ENCODE results near the gene MLLT6. TPM values are rescaled to one million over a fixed set of nuclear protein-coding genes. Genes with fewer than 3 reads are reported as not detected.

The MLLT6 gene
- total and polyA plus RNA-seq, 2 of the 13 experiments (the other 11 are each of a cell fraction or from before 2014, with no cell fraction given), result 50.7 to 69.5 TPM

DNA sequence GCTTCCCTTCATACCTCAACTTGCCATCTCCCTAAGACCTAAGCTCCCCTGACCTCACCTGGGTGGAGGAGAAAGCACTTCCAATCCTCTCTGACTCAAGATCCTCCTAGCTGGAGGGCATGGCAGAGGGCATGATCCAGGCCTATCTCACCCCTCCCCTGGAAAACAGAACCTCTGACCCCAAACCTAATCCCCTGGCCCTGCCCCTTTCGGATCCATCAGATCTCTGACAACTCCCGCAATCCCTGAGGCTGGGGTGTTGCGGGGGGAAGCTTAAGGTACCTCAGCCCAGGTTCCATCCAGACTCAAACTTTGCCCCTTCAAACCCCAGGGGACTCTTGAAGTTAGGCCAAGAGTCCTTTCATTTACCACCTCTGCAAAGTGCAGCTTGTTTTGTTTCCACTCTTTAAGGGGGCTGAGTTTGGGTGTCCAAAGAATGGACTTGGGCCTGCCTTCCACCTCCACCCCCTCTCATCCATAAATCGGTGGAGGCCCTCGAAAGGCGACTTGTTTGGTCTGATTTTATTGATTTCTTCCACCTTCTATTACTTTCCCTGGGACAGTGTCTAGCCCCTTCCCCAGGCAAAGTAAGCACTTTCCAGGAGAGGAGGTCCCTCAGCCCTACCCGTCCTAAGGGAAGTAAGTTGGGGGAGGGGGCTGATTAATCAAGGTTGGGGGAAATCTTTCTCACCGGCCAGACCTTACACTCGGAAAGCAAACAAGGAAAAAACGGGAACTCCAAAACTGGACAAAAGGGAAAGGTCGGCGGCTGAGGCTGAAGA is 32.9 kb upstream of the MLLT6 start:
- H3K9me3 ChIP-seq (ENCODE audit: low read length), result no peaks in the 10 kb centered on the region
- in situ Hi-C loops (cut with HindIII; ENCODE audit: extremely low pct_ligation_motif_present, low pct_unique_long_range_greater_than_20kb) (no loop called here), intact Hi-C loops (cut with micrococcal nuclease; ENCODE audit: unreplicated experiment) (no loop called here)
- no peak for DNase-seq (ENCODE audit: low spot score)
- H3K27ac ChIP-seq (ENCODE audit: extremely low read length, insufficient read depth, low read length), result no peak overlapping the region
- ChIA-PET POLR2A (interaction anchor here (0.8 to 2.0 kb wide), 9 partner anchors 15 to 66 kb away, joined by 3 to 9 read pairs (median 5); partner anchors contain the start of genes MLLT6 and SRCIN1), CTCF (ENCODE audit: low intra/inter-chr PET ratio, low total read pairs) (no interaction called here)
- peaks cover 7% of the 10 kb centered on the region for H4K20me1 ChIP-seq (ENCODE audit: insufficient read depth, low read length)
- H3K4me2 ChIP-seq (ENCODE audit: low read depth, low read length), result peak overlapping the region; percentile 99
- ATAC-seq, result no peak
- H3K27me3 ChIP-seq (ENCODE audit: control insufficient read depth in 1 of 2, insufficient read depth in 2 of 2, low read length in 2 of 2), result peaks cover 7 to 28% of the 10 kb centered on the region in 2 experiments; a peak in 4 of 5 replicates
- H2AFZ ChIP-seq (ENCODE audit: low read length), result no peak overlapping the region
- no peak for FAIRE-seq
- 4% methylated on average over 12 of the region's 12 CpGs for WGBS (ENCODE audit: low lambda C conversion rate)
- BruUV-seq (replicated peaks), result no TSS peak
- no peaks in the 10 kb centered on the region for H3K36me3 ChIP-seq (replicated peaks in 1 of 2; ENCODE audit: control insufficient read depth in 1 of 2, insufficient read depth in 2 of 2, low read length in 2 of 2)
- H3K4me1 ChIP-seq (ENCODE audit: insufficient read depth, low read length), result peaks cover 80% of the 10 kb centered on the region
- peak overlapping the region; percentile 62 to 94 (median 89) for H3K4me3 ChIP-seq (replicated peaks in 1 of 3; ENCODE audit: insufficient read depth in 1 of 3, low read depth in 2 of 3, low read length in 3 of 3)
- H3K79me2 ChIP-seq (ENCODE audit: insufficient read depth, low read length), result peaks cover 14% of the 10 kb centered on the region
- peak overlapping the region; percentile 61 for H3K9ac ChIP-seq (ENCODE audit: insufficient read depth, low read depth, low read length)
- TF ChIP-seq ZNF776 (CRISPR knock-in tag; IDR thresholded peaks at IDR 0.05), result no peak
- TF ChIP-seq ZFY (CRISPR knock-in tag; IDR thresholded peaks at IDR 0.05), result peak; percentile 39
- TF ChIP-seq ZNF496 (CRISPR knock-in tag; IDR thresholded peaks at IDR 0.05; ENCODE audit: insufficient replicate concordance), result no peak
- TF ChIP-seq NFKB2 (CRISPR knock-in tag; IDR thresholded peaks at IDR 0.05; ENCODE audit: borderline replicate concordance), result 0 out of 2 replicates have a peak, but pooled peaks have one; percentile 25
- TF ChIP-seq GFI1 (CRISPR knock-in tag; IDR thresholded peaks at IDR 0.05; ENCODE audit: borderline replicate concordance), result peak; percentile 62; the same call in 1 of the 2 replicates
- TF ChIP-seq HIC2 (CRISPR knock-in tag; IDR thresholded peaks at IDR 0.05; ENCODE audit: low read depth), result peak; percentile 22; the same call in 1 of the 2 replicates
- TF ChIP-seq, protein P1, sequence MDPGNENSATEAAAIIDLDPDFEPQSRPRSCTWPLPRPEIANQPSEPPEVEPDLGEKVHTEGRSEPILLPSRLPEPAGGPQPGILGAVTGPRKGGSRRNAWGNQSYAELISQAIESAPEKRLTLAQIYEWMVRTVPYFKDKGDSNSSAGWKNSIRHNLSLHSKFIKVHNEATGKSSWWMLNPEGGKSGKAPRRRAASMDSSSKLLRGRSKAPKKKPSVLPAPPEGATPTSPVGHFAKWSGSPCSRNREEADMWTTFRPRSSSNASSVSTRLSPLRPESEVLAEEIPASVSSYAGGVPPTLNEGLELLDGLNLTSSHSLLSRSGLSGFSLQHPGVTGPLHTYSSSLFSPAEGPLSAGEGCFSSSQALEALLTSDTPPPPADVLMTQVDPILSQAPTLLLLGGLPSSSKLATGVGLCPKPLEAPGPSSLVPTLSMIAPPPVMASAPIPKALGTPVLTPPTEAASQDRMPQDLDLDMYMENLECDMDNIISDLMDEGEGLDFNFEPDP (CRISPR knock-in tag; conservative IDR thresholded peaks at IDR 0.05), result peak; percentile 90; the same call in 1 of the 2 replicates
- no peak for TF ChIP-seq SUZ12 (IDR thresholded peaks at IDR 0.05; ENCODE audit: low read depth, low read length)
- no peak for TF ChIP-seq BCL6 (CRISPR knock-in tag; IDR thresholded peaks at IDR 0.05)
- TF ChIP-seq SMYD3 (CRISPR knock-in tag; IDR thresholded peaks at IDR 0.05), result 0 out of 2 replicates have a peak, but pooled peaks have one; percentile 31
- TF ChIP-seq ARHGAP35 (CRISPR knock-in tag; IDR thresholded peaks at IDR 0.05; ENCODE audit: borderline replicate concordance), result 0 out of 2 replicates have a peak, but pooled peaks have one; percentile 42
- TF ChIP-seq, protein P2, sequence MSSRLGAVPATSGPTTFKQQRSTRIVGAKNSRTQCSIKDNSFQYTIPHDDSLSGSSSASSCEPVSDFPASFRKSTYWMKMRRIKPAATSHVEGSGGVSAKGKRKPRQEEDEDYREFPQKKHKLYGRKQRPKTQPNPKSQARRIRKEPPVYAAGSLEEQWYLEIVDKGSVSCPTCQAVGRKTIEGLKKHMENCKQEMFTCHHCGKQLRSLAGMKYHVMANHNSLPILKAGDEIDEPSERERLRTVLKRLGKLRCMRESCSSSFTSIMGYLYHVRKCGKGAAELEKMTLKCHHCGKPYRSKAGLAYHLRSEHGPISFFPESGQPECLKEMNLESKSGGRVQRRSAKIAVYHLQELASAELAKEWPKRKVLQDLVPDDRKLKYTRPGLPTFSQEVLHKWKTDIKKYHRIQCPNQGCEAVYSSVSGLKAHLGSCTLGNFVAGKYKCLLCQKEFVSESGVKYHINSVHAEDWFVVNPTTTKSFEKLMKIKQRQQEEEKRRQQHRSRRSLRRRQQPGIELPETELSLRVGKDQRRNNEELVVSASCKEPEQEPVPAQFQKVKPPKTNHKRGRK (CRISPR knock-in tag; IDR thresholded peaks at IDR 0.05), result no peak
- 0 out of 2 replicates have a peak, but pooled peaks have one; percentile 11 for TF ChIP-seq RXRB (CRISPR knock-in tag; IDR thresholded peaks at IDR 0.05; ENCODE audit: borderline replicate concordance)
- no peak for TF ChIP-seq SMAD3 (CRISPR knock-in tag; IDR thresholded peaks at IDR 0.05)
- peak; percentile 88 for TF ChIP-seq SRF (IDR thresholded peaks at IDR 0.05; ENCODE audit: low read depth, low read length)
- no peak for TF ChIP-seq SIN3B (IDR thresholded peaks at IDR 0.05; ENCODE audit: low read length)
- TF ChIP-seq KLF11 (CRISPR knock-in tag; IDR thresholded peaks at IDR 0.05), result 0 out of 2 replicates have a peak, but pooled peaks have one; percentile 12
- TF ChIP-seq RARA (CRISPR knock-in tag; IDR thresholded peaks at IDR 0.05), result no peak
- no peak for TF ChIP-seq ZFP41 (CRISPR knock-in tag; IDR thresholded peaks at IDR 0.05; ENCODE audit: borderline replicate concordance)
- 0 out of 2 replicates have a peak, but pooled peaks have one; percentile 66 for TF ChIP-seq PAF1 (CRISPR knock-in tag; IDR thresholded peaks at IDR 0.05)
- TF ChIP-seq SMARCE1 (IDR thresholded peaks at IDR 0.05; ENCODE audit: borderline replicate concordance), result no peak

Measured in HepG2 (cell line).